ENCODE measurements around the gene HS6ST2. TPM values are rescaled to one million over a fixed set of nuclear protein-coding genes. Genes with fewer than 3 reads are reported as not detected.

HS6ST2 gene
- total RNA-seq, 4 donors from 2014 or later = 0.14 to 1.1 TPM; not detected in 2

- H3K27me3 ChIP-seq = no peaks in the 10 kb centered on the region
- no peak overlapping the region for H3K27ac ChIP-seq
- DNase-seq = no peak
- H3K36me3 ChIP-seq = no peaks in the 10 kb centered on the region
- H3K4me3 ChIP-seq = no peak overlapping the region
- intact Hi-C loops (cut with DNase I; ENCODE audit: low total_unique reads) = no loop called here
- in situ Hi-C loops (cut with MboI; ENCODE audit: low pct_ligation_motif_present in 1 of 4, low pct_unique_long_range_greater_than_20kb in 1 of 4, low sequenced_read_pairs in 3 of 4) = no loop called here
- no peaks in the 10 kb centered on the region for H3K9me3 ChIP-seq
- 76% methylated on average over 3 of the region's 3 CpGs; no CpG with 5 or more reads in 1 of the 2 donors for WGBS, 2 donors (ENCODE audit: low coverage in 1 of 2)
- H3K4me1 ChIP-seq = no peaks in the 10 kb centered on the region
- TF ChIP-seq POLR2AphosphoS5 (IDR thresholded peaks at IDR 0.05) (no peak), POLR2A (IDR thresholded peaks at IDR 0.05) (no peak), EP300 (IDR thresholded peaks at IDR 0.05; ENCODE audit: low read depth) (no peak)
- TF ChIP-seq, protein P1, sequence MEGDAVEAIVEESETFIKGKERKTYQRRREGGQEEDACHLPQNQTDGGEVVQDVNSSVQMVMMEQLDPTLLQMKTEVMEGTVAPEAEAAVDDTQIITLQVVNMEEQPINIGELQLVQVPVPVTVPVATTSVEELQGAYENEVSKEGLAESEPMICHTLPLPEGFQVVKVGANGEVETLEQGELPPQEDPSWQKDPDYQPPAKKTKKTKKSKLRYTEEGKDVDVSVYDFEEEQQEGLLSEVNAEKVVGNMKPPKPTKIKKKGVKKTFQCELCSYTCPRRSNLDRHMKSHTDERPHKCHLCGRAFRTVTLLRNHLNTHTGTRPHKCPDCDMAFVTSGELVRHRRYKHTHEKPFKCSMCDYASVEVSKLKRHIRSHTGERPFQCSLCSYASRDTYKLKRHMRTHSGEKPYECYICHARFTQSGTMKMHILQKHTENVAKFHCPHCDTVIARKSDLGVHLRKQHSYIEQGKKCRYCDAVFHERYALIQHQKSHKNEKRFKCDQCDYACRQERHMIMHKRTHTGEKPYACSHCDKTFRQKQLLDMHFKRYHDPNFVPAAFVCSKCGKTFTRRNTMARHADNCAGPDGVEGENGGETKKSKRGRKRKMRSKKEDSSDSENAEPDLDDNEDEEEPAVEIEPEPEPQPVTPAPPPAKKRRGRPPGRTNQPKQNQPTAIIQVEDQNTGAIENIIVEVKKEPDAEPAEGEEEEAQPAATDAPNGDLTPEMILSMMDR (IDR thresholded peaks at IDR 0.05) = no peak
Measured at GRCh38 chrX:132853040-132853439, 105.4 kb downstream of the HS6ST2 start.

GRCh38 chrX:132848296-132848970 lies 110.0 kb downstream of the HS6ST2 start:
- DNase-seq = no peak
- in situ Hi-C loops (cut with MboI; ENCODE audit: low pct_ligation_motif_present in 1 of 4, low pct_unique_long_range_greater_than_20kb in 1 of 4, low sequenced_read_pairs in 3 of 4) (no loop called here), intact Hi-C loops (cut with DNase I; ENCODE audit: low total_unique reads) (no loop called here)
- TF ChIP-seq EP300 (IDR thresholded peaks at IDR 0.05; ENCODE audit: low read depth) (no peak), POLR2A (IDR thresholded peaks at IDR 0.05) (no peak), POLR2AphosphoS5 (IDR thresholded peaks at IDR 0.05) (no peak)
- TF ChIP-seq, protein P1 (IDR thresholded peaks at IDR 0.05) = no peak
- Histone ChIP-seq H3K9me3 (no peaks in the 10 kb centered on the region), H3K27me3 (no peaks in the 10 kb centered on the region), H3K4me1 (no peaks in the 10 kb centered on the region), H3K4me3 (no peak overlapping the region), H3K36me3 (no peaks in the 10 kb centered on the region), H3K27ac (no peak overlapping the region)
- 65% methylated on average over 6 of the region's 6 CpGs; no CpG with 5 or more reads in 1 of the 2 donors for WGBS, 2 donors (ENCODE audit: low coverage in 1 of 2)

GRCh38 chrX:132843363-132843762 lies 115.1 kb downstream of the HS6ST2 start:
- in situ Hi-C loops (cut with MboI; ENCODE audit: low pct_ligation_motif_present in 1 of 4, low pct_unique_long_range_greater_than_20kb in 1 of 4, low sequenced_read_pairs in 3 of 4) (no loop called here), intact Hi-C loops (cut with DNase I; ENCODE audit: low total_unique reads) (no loop called here)

GRCh38 chrX:132842460-132843238 lies 115.8 kb downstream of the HS6ST2 start:
- DNase-seq = no peak
- Histone ChIP-seq H3K36me3 (no peaks in the 10 kb centered on the region), H3K27ac (no peak overlapping the region), H3K4me3 (no peak overlapping the region), H3K4me1 (peaks cover 0 to 1% (median 0%) of the 10 kb centered on the region in 4 donors), H3K9me3 (no peaks in the 10 kb centered on the region), H3K27me3 (no peaks in the 10 kb centered on the region)
- TF ChIP-seq, protein P1 (IDR thresholded peaks at IDR 0.05) = no peak
- TF ChIP-seq EP300 (IDR thresholded peaks at IDR 0.05; ENCODE audit: low read depth) = no peak
- no peak for TF ChIP-seq POLR2A (IDR thresholded peaks at IDR 0.05)
- no peak for TF ChIP-seq POLR2AphosphoS5 (IDR thresholded peaks at IDR 0.05)
- in situ Hi-C loops (cut with MboI; ENCODE audit: low pct_ligation_motif_present in 1 of 4, low pct_unique_long_range_greater_than_20kb in 1 of 4, low sequenced_read_pairs in 3 of 4) (no loop called here), intact Hi-C loops (cut with DNase I; ENCODE audit: low total_unique reads) (no loop called here)
- WGBS, 2 donors (ENCODE audit: low coverage in 1 of 2) = 58% methylated on average over 4 of the region's 4 CpGs; no CpG with 5 or more reads in 1 of the 2 donors

More at GRCh38 chrX:132843363-132843762, 115.1 kb downstream of the HS6ST2 start:
- Histone ChIP-seq H3K27ac (no peak overlapping the region), H3K36me3 (no peaks in the 10 kb centered on the region), H3K4me3 (no peak overlapping the region), H3K9me3 (no peaks in the 10 kb centered on the region), H3K4me1 (no peaks in the 10 kb centered on the region), H3K27me3 (no peaks in the 10 kb centered on the region)
- DNase-seq = no peak
- TF ChIP-seq, protein P1 (IDR thresholded peaks at IDR 0.05) = no peak
- TF ChIP-seq POLR2A (IDR thresholded peaks at IDR 0.05) = no peak
- no peak for TF ChIP-seq POLR2AphosphoS5 (IDR thresholded peaks at IDR 0.05)
- WGBS, 2 donors (ENCODE audit: low coverage in 1 of 2) = 61 to 62% methylated on average over 4 to 5 of the region's 5 CpGs
